CD8-positive, alpha-beta memory T cell (primary cell): ENCODE results near the gene ADAM12. TPM values are rescaled to one million over a fixed set of nuclear protein-coding genes. Genes with fewer than 3 reads are reported as not detected.
A peak's percentile ranks its signal among the peaks of the same experiment; 100 is the strongest.

Experiments
- CTCF ChIA-PET: fragments of 350-600 bp; sonication (Branson Sonifier 250); formaldehyde crosslinking; loops from one replicate; lab custom pipeline; 2021; ENCODE audit warnings: antibody characterized with exemption; lab: Charles Lee
- POLR2A ChIA-PET: fragments of 350-600 bp; sonication (Branson Sonifier 250); formaldehyde crosslinking; loops from one replicate; lab custom pipeline; 2021; ENCODE audit warnings: antibody characterized with exemption; lab: Charles Lee
- DNase-seq, 5 donors: peaks; one replicate each; pipeline versions ENCODE4 v3.0.0 to v3.0.0-alpha.2; 2020 to 2022; ENCODE audit warnings: mixed read lengths in 1 of 5
- H3K27ac ChIP-seq: one replicate; pipeline ENCODE4 v1.7.0; 2013; ENCODE audit warnings: low read depth, mild to moderate bottlenecking, low read length, moderate library complexity
- H3K27me3 ChIP-seq: 2 replicates; pipeline ENCODE4 v1.7.0; 2013; ENCODE audit warnings: low read length, mild to moderate bottlenecking; ENCODE audit not compliant: insufficient read depth, poor library complexity, severe bottlenecking
- H3K36me3 ChIP-seq: 2 replicates; pipeline ENCODE4 v1.7.0; 2013; ENCODE audit warnings: mild to moderate bottlenecking, low read length, moderate library complexity; ENCODE audit not compliant: insufficient read depth
- H3K4me1 ChIP-seq: 2 replicates; pipeline ENCODE4 v1.7.0; 2013; ENCODE audit warnings: mild to moderate bottlenecking, low read length, moderate library complexity; ENCODE audit not compliant: insufficient read depth
- H3K4me3 ChIP-seq: 2 replicates; pipeline ENCODE4 v1.7.0; 2013; ENCODE audit warnings: mild to moderate bottlenecking, low read length
- H3K9me3 ChIP-seq: 2 replicates; pipeline ENCODE4 v1.7.0; 2013; ENCODE audit warnings: mild to moderate bottlenecking, low read length
- H3K27ac Mint-ChIP-seq, 8 donors: one replicate each; pipeline ENCODE4 v1.8.0; 2020 to 2021; ENCODE audit warnings: mixed read lengths in 8 of 8, mild to moderate bottlenecking in 6 of 8, inconsistent platforms in 3 of 8, moderate library complexity in 3 of 8
- H3K27me3 Mint-ChIP-seq, 2 donors: one replicate each; pipeline ENCODE4 v1.8.0; 2020 to 2021; ENCODE audit warnings: mixed read lengths in 2 of 2, mild to moderate bottlenecking in 1 of 2, moderate library complexity in 1 of 2
- H3K36me3 Mint-ChIP-seq, 3 donors: one replicate each; pipeline ENCODE4 v1.8.0; 2020 to 2021; ENCODE audit warnings: mixed read lengths in 3 of 3, inconsistent platforms in 1 of 3, mild to moderate bottlenecking in 1 of 3
- H3K4me1 Mint-ChIP-seq, 3 donors: one replicate each; pipeline ENCODE4 v1.8.0; 2020 to 2021; ENCODE audit warnings: mixed read lengths in 3 of 3, inconsistent platforms in 1 of 3, mild to moderate bottlenecking in 1 of 3
- H3K4me3 Mint-ChIP-seq, 7 donors: one replicate each; pipeline ENCODE4 v1.8.0; 2020 to 2021; ENCODE audit warnings: mixed read lengths in 7 of 7, mild to moderate bottlenecking in 6 of 7, moderate library complexity in 4 of 7, inconsistent platforms in 2 of 7
- H3K9me3 Mint-ChIP-seq, 5 donors: one replicate each; pipeline ENCODE4 v1.8.0; 2020 to 2022; ENCODE audit warnings: mixed read lengths in 5 of 5, mild to moderate bottlenecking in 3 of 5, moderate library complexity in 2 of 5, inconsistent platforms in 1 of 5
- polyA plus RNA-seq: library from polyadenylated mRNA; unstranded; fragments of 300-500 nt; fragmentation: Illumina TruSeq; gene quantifications from one replicate; pipeline ENCODE4 v1.2.3, GENCODE V29; 2021
- total RNA-seq, 2 experiments: library from RNA; stranded (reverse); gene quantifications; one replicate each; pipeline ENCODE4 v1.2.3, GENCODE V29; 2021

ADAM12 gene
- total and polyA plus RNA-seq, 3 experiments from 2014 or later: 0.11 to 6.4 (median 0.31) TPM

GRCh38 chr10:126147866-126148587 is 240.2 kb downstream of the ADAM12 start:
- Histone ChIP-seq H3K27ac (no peak overlapping the region), H3K36me3 (no peaks in the 10 kb centered on the region), H3K4me1 (no peaks in the 10 kb centered on the region), H3K27me3 (no peaks in the 10 kb centered on the region), H3K9me3 (no peaks in the 10 kb centered on the region), H3K4me3 (no peak overlapping the region)
- peak overlapping the region in 1 of 8 donors; percentile 13 for H3K27ac Mint-ChIP-seq
- ChIA-PET CTCF (no interaction called here), POLR2A (no interaction called here)
- peaks cover 0 to 11% (median 0%) of the 10 kb centered on the region in 3 donors for H3K36me3 Mint-ChIP-seq
- H3K9me3 Mint-ChIP-seq: peaks cover 0 to 12% (median 6%) of the 10 kb centered on the region in 5 donors
- DNase-seq: no peak
- no peaks in the 10 kb centered on the region for H3K27me3 Mint-ChIP-seq
- no peaks in the 10 kb centered on the region for H3K4me1 Mint-ChIP-seq
- no peak overlapping the region for H3K4me3 Mint-ChIP-seq

GRCh38 chr10:126146771-126147170 is 241.5 kb downstream of the ADAM12 start:
- Histone ChIP-seq H3K36me3 (no peaks in the 10 kb centered on the region), H3K27ac (no peak overlapping the region), H3K4me1 (no peaks in the 10 kb centered on the region), H3K4me3 (no peak overlapping the region), H3K27me3 (no peaks in the 10 kb centered on the region), H3K9me3 (no peaks in the 10 kb centered on the region)
- Mint-ChIP-seq H3K27ac (no peak overlapping the region), H3K4me1 (no peaks in the 10 kb centered on the region), H3K4me3 (no peak overlapping the region), H3K36me3 (peaks cover 0 to 7% (median 0%) of the 10 kb centered on the region in 3 donors), H3K27me3 (no peaks in the 10 kb centered on the region), H3K9me3 (peaks cover 0 to 7% (median 6%) of the 10 kb centered on the region in 5 donors)
- ChIA-PET POLR2A (no interaction called here), CTCF (no interaction called here)
- DNase-seq: no peak

- no peaks in the 10 kb centered on the region for H3K4me1 Mint-ChIP-seq
- H3K4me3 Mint-ChIP-seq: no peak overlapping the region
- no peak overlapping the region for H3K27ac Mint-ChIP-seq
- Histone ChIP-seq H3K36me3 (no peaks in the 10 kb centered on the region), H3K27me3 (no peaks in the 10 kb centered on the region), H3K4me3 (no peak overlapping the region), H3K9me3 (no peaks in the 10 kb centered on the region), H3K4me1 (no peaks in the 10 kb centered on the region), H3K27ac (no peak overlapping the region)
- peaks cover 0 to 7% (median 0%) of the 10 kb centered on the region in 5 donors for H3K9me3 Mint-ChIP-seq
- H3K27me3 Mint-ChIP-seq: peaks cover 0 to 2% of the 10 kb centered on the region in 2 donors
- no peaks in the 10 kb centered on the region for H3K36me3 Mint-ChIP-seq
- no peak for DNase-seq
- CTCF ChIA-PET: no interaction called here
- POLR2A ChIA-PET: no interaction called here
These were observed 245.2 kb downstream of the ADAM12 start for GRCh38 chr10:126143117-126143516.

GRCh38 chr10:126140746-126141273 is 247.5 kb downstream of the ADAM12 start:
- H3K9me3 Mint-ChIP-seq: peaks cover 0 to 7% (median 0%) of the 10 kb centered on the region in 5 donors
- no peak overlapping the region for H3K27ac Mint-ChIP-seq
- H3K36me3 ChIP-seq: no peaks in the 10 kb centered on the region
- H3K9me3 ChIP-seq: no peaks in the 10 kb centered on the region
- no peak for DNase-seq
- H3K27me3 ChIP-seq: no peaks in the 10 kb centered on the region
- H3K4me3 ChIP-seq: no peak overlapping the region
- peaks cover 0 to 2% of the 10 kb centered on the region in 2 donors for H3K27me3 Mint-ChIP-seq
- ChIA-PET CTCF (interaction anchor here (0.9 kb wide), 1 partner anchor 9 kb away, joined by 3 read pairs; no protein-coding TSS in a partner anchor), POLR2A (no interaction called here)
- no peak overlapping the region for H3K27ac ChIP-seq
- H3K36me3 Mint-ChIP-seq: no peaks in the 10 kb centered on the region
- H3K4me1 ChIP-seq: no peaks in the 10 kb centered on the region
- peaks cover 0 to 8% (median 5%) of the 10 kb centered on the region in 3 donors for H3K4me1 Mint-ChIP-seq
- H3K4me3 Mint-ChIP-seq: no peak overlapping the region

- peaks cover 0 to 9% (median 8%) of the 10 kb centered on the region in 3 donors for H3K4me1 Mint-ChIP-seq
- H3K27ac Mint-ChIP-seq: peak overlapping the region in 1 of 8 donors; percentile 17
- Histone ChIP-seq H3K9me3 (no peaks in the 10 kb centered on the region), H3K4me3 (no peak overlapping the region), H3K27ac (no peak overlapping the region), H3K36me3 (no peaks in the 10 kb centered on the region), H3K27me3 (no peaks in the 10 kb centered on the region), H3K4me1 (no peaks in the 10 kb centered on the region)
- ChIA-PET POLR2A (no interaction called here), CTCF (no interaction called here)
- peaks cover 0 to 2% of the 10 kb centered on the region in 2 donors for H3K27me3 Mint-ChIP-seq
- peaks cover 0 to 8% (median 0%) of the 10 kb centered on the region in 5 donors for H3K9me3 Mint-ChIP-seq
- DNase-seq: no peak
- H3K36me3 Mint-ChIP-seq: no peaks in the 10 kb centered on the region
- no peak overlapping the region for H3K4me3 Mint-ChIP-seq
These were observed 250.6 kb downstream of the ADAM12 start for GRCh38 chr10:126137562-126138221.

- Mint-ChIP-seq H3K4me3 (peak overlapping the region in 3 of 7 donors; percentile 5 to 24 (median 18)), H3K27ac (peak overlapping the region in 7 of 8 donors; percentile 6 to 79 (median 44)), H3K4me1 (peaks cover 0 to 9% (median 8%) of the 10 kb centered on the region in 3 donors), H3K9me3 (peaks cover 0 to 8% (median 0%) of the 10 kb centered on the region in 5 donors), H3K36me3 (no peaks in the 10 kb centered on the region), H3K27me3 (peaks cover 0 to 2% of the 10 kb centered on the region in 2 donors)
- Histone ChIP-seq H3K27ac (no peak overlapping the region), H3K27me3 (no peaks in the 10 kb centered on the region), H3K4me1 (no peaks in the 10 kb centered on the region), H3K36me3 (no peaks in the 10 kb centered on the region), H3K9me3 (no peaks in the 10 kb centered on the region), H3K4me3 (no peak overlapping the region)
- ChIA-PET CTCF (no interaction called here), POLR2A (no interaction called here)
- DNase-seq: no peak
These were observed 252.2 kb downstream of the ADAM12 start for GRCh38 chr10:126135941-126136595.

- POLR2A ChIA-PET: no interaction called here
- Mint-ChIP-seq H3K4me3 (no peak overlapping the region), H3K27me3 (peaks cover 0 to 2% of the 10 kb centered on the region in 2 donors), H3K27ac (peak overlapping the region in 2 of 8 donors; percentile 38 to 70), H3K4me1 (peaks cover 0 to 9% (median 8%) of the 10 kb centered on the region in 3 donors), H3K9me3 (peaks cover 0 to 8% (median 0%) of the 10 kb centered on the region in 5 donors), H3K36me3 (no peaks in the 10 kb centered on the region)
- H3K4me3 ChIP-seq: no peak overlapping the region
- CTCF ChIA-PET: no interaction called here
- no peaks in the 10 kb centered on the region for H3K9me3 ChIP-seq
- DNase-seq: no peak
- H3K4me1 ChIP-seq: no peaks in the 10 kb centered on the region
- no peaks in the 10 kb centered on the region for H3K27me3 ChIP-seq
- no peaks in the 10 kb centered on the region for H3K36me3 ChIP-seq
- H3K27ac ChIP-seq: no peak overlapping the region
These were observed 253.1 kb downstream of the ADAM12 start for GRCh38 chr10:126135177-126135576.
